GM19239 (cell line): ENCODE measurements around the gene SLC7A14.

Experiments used
- DNase-seq: peaks from one replicate; pipeline ENCODE4 v3.0.0; 2011; ENCODE audit warnings: low spot score; ENCODE audit not compliant: insufficient read length
- FAIRE-seq: peaks from 2 replicates; lab custom pipeline; 2011; peaks lifted over from hg19 to GRCh38; lab: Jason Lieb, UNC

SLC7A14 gene

GRCh38 chr3:170551252-170551651 lies 34.6 kb downstream of the SLC7A14 start:
- FAIRE-seq (no peak), DNase-seq (no peak)

GRCh38 chr3:170542704-170543103 lies 43.2 kb downstream of the SLC7A14 start:
- FAIRE-seq (no peak), DNase-seq (no peak)

DNA sequence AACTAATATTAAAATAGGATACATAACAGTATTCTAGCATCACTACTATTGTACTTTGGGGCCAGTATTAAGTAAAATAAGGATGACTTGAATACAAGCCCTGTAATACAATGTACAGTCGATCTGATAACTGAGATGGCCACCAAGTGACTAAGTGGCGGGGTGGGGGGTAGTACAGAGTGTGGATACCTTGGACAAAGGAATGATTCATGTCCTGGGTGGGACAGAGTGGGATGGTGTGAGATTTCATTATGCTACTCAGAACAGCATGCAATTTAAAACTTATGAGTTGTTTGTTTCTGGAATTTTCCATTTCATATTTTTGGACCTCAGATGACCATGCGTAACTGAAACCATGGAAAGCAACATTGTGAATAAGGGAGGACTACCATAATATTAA lies 46.0 kb downstream of the SLC7A14 start:
- FAIRE-seq = no peak
- no peak for DNase-seq

DNA sequence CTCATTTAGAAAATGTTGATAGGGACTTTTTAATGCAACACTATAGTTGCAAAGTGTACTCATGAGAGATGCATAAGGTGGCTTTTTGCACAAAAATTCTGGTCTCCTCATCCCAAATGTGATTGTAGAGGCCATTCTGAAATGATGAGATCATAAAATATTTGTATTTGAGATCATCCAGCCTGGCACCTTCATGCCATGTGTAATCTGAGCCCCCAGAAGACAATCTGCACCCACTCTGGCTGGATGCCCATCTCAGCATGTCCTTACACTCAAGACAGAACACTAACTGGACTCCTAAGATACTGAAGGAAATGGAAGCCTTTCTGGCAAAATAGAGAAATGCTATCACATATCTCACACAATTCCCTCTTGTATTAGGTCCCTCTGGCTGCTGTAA lies 49.2 kb downstream of the SLC7A14 start:
- DNase-seq = no peak
- no peak for FAIRE-seq

DNA sequence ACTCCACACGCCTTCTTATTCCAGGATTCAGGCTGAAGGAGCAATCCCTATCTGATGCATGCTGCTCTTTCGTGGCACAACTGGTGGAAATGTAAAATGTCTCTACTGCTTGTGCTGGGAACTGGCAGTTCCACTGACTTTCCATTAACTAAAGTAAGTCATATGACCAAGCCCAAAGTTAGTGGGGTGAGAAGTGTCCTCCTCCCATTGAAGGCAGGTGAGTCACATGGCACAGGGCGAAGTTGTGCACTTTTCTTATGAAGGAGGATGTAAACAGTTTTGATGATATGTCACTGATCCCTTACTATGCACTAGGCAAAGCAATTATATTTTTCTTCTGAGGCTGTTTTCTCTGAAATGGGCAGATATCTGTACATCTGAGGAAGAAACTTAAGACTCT lies 51.6 kb downstream of the SLC7A14 start:
- FAIRE-seq = no peak

GRCh38 chr3:170532573-170532972 lies 53.3 kb downstream of the SLC7A14 start:
- FAIRE-seq = no peak

More for the DNA sequence above, 51.6 kb downstream of the SLC7A14 start:
- DNase-seq = no peak

GRCh38 chr3:170531657-170532335 lies 54.1 kb downstream of the SLC7A14 start:
- FAIRE-seq = no peak

More at GRCh38 chr3:170532573-170532972, 53.3 kb downstream of the SLC7A14 start:
- DNase-seq = no peak

GRCh38 chr3:170531054-170531453 lies 54.8 kb downstream of the SLC7A14 start:
- DNase-seq = no peak
- no peak for FAIRE-seq

More at GRCh38 chr3:170531657-170532335, 54.1 kb downstream of the SLC7A14 start:
- DNase-seq = no peak

DNA sequence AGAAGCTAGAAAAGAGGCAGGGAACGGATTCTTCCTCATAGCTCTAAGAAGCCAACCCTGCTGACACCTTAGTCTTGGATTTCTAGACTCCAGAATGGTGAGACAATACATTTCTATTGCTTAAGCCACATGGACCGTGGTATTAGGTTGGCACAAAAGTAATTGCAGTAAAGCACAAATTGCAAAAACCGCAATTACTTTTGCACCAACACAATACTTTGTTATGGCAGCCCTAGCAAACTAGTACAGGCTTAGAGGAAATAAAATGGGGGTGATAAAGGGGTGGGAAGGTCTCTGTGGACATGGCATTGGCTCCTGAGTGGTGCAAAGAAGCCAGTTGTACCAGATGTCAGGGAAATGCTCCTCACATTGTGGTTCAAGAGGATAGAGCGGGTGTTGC lies 56.0 kb downstream of the SLC7A14 start:
- no peak for FAIRE-seq
- DNase-seq = no peak

- DNase-seq = no peak
These were observed 56.5 kb downstream of the SLC7A14 start for GRCh38 chr3:170529346-170529745.

GRCh38 chr3:170528726-170529125 lies 57.1 kb downstream of the SLC7A14 start:
- FAIRE-seq (no peak), DNase-seq (no peak)

More at GRCh38 chr3:170529346-170529745, 56.5 kb downstream of the SLC7A14 start:
- no peak for FAIRE-seq

- no peak for FAIRE-seq
- DNase-seq = no peak
These were observed 61.8 kb downstream of the SLC7A14 start for GRCh38 chr3:170524073-170524472.

DNA sequence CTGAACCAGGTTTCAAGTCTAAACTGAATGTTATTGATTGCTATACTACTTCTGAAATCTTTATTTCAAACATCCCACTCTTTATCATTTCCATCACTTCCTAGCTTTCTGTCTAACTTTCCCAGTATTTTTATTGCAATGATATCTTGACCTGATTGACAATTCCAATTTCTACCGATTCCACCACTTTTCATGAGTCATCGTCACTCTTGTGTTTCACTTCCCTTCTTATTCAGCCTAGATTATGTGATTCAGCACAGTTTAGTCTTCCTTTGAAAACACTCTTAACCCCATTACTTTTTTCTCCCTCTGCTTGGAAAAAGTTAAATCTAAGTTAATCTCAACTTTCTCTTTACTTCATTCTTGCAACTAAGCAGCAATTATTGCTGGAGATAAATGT lies 62.6 kb downstream of the SLC7A14 start:
- no peak for DNase-seq
- FAIRE-seq = no peak

GRCh38 chr3:170522201-170522600 lies 63.7 kb downstream of the SLC7A14 start:
- DNase-seq (no peak), FAIRE-seq (no peak)

GRCh38 chr3:170520996-170521395 lies 64.9 kb downstream of the SLC7A14 start:
- FAIRE-seq (no peak), DNase-seq (no peak)

GRCh38 chr3:170517242-170517945 lies 68.5 kb downstream of the SLC7A14 start:
- DNase-seq = no peak
- FAIRE-seq = no peak

DNA sequence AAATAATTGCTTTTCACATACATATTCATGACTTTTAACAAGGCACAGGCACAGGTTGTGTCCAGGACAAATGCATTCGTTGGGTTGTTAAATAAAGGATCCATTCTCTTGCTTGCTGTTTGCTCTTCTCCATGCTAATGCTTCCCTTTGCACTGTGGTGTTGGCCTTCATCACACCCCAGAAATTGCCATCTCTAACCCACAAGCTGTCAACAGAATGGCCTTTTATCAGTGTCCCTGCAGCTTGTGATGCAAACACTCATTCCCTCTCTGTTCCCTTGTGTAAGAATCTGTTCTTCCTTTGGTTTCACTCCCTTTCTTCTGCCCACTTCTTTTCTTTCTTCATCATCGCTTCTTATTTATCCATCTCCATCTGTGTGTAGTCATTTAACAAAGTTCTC lies 72.2 kb downstream of the SLC7A14 start:
- FAIRE-seq (no peak), DNase-seq (no peak)

DNA sequence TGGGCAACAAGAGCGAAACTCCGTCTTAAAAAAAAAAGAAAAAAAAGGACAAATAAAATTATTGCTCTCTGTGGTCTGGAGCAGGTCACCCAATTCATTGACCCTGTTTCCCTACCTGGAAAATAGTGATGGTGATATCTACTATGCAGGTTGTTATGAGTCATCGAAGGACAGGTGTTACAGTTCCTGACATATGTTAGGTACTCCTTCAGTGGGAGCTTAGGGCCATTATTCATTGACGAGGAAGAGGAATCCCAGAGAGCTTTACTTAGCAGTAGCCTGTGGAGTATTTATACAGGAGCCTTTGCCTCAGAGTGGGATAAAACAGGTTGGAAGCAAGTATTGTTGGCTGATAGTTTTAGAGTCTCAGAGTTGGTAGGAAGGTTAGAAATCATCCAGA lies 74.5 kb downstream of the SLC7A14 start:
- no peak for FAIRE-seq
- no peak for DNase-seq

- no peak for FAIRE-seq
- DNase-seq = no peak
These were observed 77.0 kb downstream of the SLC7A14 start for GRCh38 chr3:170508839-170509238.

DNA sequence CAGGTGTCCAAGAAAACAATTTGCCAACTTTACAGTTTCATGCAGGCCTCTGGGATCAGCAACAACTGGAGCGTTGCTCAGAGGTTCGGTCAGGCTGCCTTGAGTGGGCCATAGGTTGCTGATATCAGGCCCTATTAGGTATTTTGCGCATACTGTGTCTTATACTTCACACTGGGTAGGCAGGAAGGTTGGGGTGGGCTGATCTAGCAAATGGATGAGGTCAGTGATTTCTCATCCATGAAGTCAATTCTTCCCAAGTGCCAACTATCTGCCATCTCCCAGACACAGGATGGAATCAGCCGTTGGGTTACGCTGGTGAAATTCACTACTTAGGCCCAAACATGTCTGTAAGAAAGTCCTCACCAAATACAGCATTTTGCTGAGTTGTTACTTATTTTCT lies 77.6 kb downstream of the SLC7A14 start:
- FAIRE-seq = no peak
- no peak for DNase-seq

DNA sequence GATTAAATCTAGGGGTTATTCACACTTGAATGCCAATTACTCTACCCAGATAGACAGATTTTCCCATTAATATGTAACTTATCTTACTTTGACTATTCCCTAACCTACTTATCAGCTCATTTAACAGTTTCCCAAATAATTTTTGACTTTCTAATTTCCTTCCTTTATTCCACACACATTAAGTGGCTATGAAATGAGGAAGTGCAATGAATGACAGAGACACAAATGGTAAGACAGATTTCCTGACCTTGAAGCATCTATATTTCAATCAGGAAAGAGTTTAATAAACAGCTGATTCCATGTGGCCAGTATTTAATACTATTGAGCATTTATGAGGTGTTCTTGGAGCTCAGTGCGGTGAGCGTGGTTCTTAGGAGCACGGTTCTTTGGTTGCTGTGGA lies 78.8 kb downstream of the SLC7A14 start:
- FAIRE-seq (no peak), DNase-seq (no peak)

DNA sequence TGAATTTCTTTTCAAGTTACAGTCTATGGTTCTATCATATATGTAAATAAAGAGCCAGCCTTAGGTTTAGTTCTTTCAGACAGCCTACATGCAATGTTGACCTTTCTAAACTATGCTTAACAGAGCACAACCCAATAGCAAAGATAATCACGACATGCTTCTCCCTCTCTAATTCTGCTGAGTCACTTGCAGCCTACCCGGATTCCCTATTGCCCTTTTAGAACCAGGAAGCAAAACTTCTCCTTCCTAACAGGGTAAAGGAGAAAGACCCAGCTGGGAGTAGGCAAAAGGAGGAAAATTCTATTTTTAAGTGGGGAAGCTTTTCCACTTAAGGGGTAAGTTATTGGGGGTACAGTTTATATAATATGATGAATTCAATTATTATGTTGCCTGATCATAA lies 79.3 kb downstream of the SLC7A14 start:
- FAIRE-seq (no peak), DNase-seq (no peak)
